Frontal cortex (tissue), 4 donors: ENCODE data around the gene CZIB. TPM values are rescaled to one million over a fixed set of nuclear protein-coding genes. Genes with fewer than 3 reads are reported as not detected.
A peak's percentile ranks its signal among the peaks of the same experiment; 100 is the strongest.

Experiments used
- DNase-seq, 2 donors: peaks; one replicate each; pipeline ENCODE4 v3.0.0; 2012; ENCODE audit warnings: low spot score in 2 of 2
- FAIRE-seq: peaks from 2 replicates; lab custom pipeline; 2012; peaks lifted over from hg19 to GRCh38; lab: Jason Lieb, UNC
- total RNA-seq: library from RNA; depleted of rRNA; stranded (reverse); fragments of >200 nt; gene quantifications from one replicate; pipeline ENCODE4 v1.2.3, GENCODE V29; 2014
- donor health status: control.
- donor health status: control.
- donor health status: control.

CZIB gene
- total RNA-seq: 42.4 TPM

DNA sequence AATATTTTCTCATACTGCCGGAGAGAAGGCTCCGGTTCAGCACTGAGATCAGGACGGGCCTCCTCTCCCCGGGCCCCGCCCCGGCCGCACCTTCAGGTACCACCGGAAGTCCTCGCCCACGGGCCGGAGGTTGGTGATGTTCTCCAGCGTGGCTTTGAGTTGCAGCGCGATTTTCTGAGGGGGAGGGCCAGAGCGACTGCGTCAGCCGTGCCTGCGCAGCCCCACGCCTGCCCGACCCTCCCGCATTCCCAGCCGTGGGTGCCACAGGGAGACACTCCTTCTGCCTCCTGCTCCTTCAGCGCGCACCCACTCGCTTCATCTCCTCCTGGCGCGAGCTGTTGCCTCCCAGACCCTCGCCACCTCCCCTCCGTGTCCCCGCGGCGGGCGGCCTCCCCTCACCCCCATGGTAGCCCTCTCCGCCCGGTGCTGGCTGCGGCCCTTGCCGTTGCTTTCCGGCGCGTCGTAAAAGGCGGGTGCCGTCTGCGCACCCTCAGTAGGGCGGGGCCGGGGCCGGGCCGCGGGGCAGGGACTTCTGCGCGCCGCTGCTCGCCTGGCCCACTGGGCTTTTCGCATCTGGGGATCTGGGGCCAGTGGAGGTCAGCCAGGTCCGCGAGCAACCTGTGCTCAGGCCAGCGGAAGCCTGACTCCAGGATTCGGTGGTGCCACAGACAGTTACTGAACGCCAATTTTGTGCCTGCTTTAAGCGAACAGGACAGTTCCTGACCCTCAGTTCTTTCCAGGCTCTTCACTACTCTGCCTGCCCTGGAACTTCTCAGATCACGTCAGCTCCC is at the start of gene CZIB:
TSS of gene CZIB (minus strand) at position 464 of the 791 bp plus-strand sequence. CDS start at position 405, 59 bp downstream.
- FAIRE-seq: no peak
- DNase-seq: peak; percentile 80 to 86

DNA sequence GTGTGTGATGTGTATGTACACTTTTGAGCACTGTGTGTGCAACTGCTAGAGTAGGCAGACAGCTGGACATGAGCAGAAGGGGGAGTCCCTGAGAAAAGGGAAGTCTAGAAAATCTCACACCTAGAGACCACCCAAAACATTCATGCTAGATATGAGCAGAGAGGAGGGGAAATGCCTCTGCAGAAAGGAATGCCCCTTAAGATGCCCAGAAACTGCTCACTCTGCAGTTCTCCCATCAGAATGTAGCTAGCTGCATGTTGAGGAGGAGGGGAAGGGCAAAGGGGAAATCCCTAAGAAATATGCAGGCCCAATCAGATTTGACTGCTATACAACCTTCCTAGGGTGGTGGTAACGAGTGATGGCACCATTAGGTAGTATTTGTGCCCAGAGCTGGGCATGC is 49.7 kb upstream of the CZIB start:
- FAIRE-seq: no peak
- no peak for DNase-seq

DNA sequence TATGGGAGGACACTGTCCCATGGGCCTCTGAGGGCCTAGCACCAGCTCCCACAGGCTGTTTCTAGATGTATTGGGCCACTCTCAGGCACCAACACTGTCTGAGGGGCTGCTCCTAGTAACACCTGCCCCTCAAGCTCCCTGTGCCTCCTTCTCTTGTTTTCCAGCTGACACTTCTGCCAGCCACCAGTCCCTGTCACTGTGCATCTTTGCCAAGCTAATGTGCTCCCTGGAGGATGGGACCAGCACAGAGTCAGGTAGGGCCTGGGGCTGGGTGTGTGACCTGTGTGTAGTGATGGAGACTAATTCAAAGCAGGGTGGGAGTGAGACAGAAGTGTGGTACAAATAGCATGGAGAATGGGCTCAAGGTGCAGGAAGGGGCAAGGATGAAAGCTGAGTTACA is 47.3 kb upstream of the CZIB start:
- FAIRE-seq (no peak), DNase-seq (no peak)

DNA sequence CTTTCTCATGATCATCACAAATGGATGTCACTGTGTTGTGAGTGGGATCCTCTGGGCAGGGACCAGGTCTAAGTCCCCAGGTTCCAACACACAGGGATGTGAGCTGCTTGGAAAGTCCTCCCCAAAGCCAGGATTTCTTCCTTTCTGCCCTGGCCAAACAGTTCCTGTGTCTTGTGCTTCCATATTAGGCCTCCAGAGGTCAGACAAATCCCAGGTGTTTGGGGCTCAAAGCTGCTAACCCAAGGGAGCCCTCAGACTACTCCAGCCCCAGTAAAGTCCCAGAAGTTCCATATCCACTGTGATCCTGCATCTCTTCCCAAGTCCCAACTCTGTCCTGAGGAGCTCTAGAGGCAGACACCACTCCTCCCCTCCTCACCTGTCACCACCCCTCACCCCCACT is 45.6 kb upstream of the CZIB start:
- DNase-seq: no peak
- no peak for FAIRE-seq

DNA sequence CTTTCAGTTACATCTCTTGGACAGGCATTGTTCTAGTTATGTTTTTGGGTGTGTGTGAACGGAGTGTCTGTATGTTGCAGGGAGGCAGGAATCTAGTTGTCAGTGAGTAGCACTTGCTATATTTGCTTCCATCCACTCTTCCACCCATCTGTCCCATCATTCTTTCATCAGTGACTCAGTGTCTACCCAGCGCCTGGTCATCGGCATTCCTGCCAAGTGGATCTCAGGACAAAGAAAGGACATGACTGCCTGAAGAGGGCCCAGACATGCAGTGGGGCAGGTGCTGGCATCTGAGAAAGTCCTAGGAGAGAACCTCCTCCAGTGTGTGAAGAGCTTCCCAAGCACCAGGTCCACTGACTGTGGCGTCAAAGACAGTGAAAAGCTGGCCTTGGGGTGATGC is 45.1 kb upstream of the CZIB start:
- FAIRE-seq: no peak
- no peak for DNase-seq

DNA sequence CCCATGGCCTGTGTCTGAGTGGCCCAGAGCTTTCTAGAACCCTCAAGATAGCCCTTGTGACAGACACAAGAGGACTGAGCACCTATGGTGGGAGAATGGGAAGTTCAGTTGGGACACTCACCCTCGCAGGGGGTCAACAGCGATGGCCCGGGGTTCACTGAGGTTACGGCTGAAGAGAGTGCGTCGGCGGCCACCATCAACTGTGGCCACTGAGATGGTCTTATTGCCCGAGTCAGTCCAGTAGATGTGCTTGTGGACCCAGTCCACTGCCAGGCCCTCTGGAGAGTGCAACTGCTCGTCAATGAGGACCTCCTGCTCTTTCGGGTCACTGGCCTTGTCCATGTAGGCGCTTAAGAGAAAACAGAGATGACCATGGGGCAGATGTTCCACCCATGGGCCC is 43.6 kb upstream of the CZIB start:
- DNase-seq: no peak
- no peak for FAIRE-seq

DNA sequence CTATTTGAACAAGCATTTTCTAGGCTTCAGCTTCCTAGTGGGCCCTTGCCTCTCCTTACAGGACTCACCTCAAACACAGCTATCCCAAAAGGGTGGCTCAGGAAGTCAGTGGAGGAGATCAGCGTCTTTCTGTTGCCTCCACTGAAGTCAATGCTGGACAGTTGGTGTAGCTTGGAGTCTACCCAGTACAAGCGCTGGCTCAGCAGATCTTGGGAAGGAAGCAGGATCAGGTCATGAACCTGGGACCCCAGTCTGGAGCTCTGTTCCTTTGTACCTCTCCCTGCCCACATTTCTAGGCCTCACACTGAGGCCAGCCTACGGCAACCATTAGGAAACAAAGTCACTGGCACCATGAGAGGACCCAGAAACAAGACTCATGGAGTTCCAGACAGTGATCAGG is 41.6 kb upstream of the CZIB start:
- DNase-seq: no peak
- no peak for FAIRE-seq

DNA sequence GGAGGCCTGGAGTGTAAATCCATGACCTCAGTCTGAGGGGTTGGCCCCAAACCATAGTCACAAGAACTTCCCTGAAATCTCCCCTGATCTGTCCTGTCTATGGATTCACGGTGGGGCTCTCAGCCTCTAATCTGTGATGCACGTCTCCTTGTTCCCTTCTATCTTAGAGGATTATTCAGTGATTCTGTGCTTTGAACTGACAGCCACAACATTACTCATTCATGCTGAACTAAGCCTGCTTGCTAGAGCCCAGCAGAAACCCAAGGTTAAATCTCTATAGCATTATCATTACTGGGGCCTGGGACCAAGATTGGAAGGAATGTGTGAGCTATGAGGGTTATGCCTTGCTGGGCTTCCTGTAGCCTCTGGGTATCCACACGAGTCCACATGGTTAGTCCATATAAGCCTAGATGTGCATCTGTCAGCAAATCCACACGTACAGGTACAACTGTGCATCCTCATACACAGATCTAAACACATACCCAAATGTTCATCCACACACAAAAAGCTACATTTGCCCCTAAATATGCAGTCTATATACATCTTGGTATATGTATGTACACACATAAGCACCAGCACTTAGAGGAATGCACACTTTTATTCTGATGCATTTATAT is 40.3 kb upstream of the CZIB start:
- no peak for DNase-seq
- FAIRE-seq: no peak

DNA sequence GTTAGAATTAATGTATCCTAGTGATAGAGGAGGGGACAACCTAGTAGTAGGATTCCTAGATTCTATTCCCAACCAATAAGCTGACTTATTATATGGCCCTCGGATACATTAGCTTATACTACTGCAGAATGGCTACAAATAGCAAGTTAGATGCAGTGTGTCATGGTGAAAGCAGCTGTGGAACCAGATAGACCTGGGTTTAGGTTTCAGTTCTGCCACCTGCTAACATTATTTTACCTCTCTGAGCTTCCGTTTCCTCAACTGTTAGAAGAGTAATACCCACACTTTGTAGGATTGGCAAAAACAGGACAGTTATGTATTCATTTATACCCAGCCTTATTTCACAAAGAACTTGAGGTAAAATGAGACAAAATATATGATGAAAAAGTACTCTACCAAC is 39.5 kb upstream of the CZIB start:
- DNase-seq (no peak), FAIRE-seq (no peak)

DNA sequence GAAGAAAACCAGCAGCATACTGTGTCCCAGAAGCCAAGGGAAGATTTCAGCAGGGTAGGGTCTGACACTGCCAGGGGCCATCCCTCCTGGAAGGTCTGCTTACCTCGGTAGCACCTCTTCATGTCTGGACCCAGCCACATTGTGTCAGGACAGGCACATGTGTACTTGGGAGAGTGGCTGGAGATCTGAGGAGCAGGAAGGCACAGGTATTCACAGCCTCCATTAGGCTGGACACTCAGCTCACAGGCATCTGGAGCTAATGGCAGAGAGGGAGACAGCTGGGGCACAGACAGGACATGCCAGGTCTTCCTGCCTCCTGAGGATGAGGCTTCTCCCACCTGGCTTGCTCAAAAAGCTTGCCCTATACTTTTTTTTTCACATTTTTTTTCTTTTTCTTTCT is 37.8 kb upstream of the CZIB start:
- DNase-seq (no peak), FAIRE-seq (no peak)

DNA sequence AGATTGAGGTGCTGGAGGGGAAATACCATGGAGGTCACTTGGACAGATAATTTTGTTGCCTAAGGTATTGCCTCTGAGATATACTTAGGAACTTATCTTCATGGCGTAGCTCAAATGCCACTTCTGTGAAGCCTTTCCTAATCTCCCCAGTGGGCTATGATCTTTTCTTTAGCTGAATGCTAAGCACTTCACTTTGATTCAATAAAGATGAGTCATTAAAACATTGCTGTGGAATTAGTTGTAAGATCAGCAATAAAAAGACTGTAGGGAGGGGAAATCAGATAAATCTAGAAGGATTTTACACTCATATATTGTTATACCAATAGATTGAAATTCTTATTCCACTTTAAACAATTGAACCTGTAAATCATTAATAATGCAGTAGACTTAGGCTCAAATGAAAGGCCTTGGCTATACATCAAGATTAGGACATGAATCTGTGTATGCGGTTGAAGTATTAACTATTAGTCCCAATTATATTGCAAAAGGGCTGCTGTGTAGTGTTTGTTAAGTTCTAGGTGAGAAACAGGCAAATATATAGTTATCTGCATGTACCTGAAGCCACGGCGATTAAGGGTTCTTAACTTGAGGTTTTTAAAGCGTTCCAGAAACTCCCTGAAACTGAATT is 37.1 kb upstream of the CZIB start:
- FAIRE-seq: no peak
- no peak for DNase-seq

DNA sequence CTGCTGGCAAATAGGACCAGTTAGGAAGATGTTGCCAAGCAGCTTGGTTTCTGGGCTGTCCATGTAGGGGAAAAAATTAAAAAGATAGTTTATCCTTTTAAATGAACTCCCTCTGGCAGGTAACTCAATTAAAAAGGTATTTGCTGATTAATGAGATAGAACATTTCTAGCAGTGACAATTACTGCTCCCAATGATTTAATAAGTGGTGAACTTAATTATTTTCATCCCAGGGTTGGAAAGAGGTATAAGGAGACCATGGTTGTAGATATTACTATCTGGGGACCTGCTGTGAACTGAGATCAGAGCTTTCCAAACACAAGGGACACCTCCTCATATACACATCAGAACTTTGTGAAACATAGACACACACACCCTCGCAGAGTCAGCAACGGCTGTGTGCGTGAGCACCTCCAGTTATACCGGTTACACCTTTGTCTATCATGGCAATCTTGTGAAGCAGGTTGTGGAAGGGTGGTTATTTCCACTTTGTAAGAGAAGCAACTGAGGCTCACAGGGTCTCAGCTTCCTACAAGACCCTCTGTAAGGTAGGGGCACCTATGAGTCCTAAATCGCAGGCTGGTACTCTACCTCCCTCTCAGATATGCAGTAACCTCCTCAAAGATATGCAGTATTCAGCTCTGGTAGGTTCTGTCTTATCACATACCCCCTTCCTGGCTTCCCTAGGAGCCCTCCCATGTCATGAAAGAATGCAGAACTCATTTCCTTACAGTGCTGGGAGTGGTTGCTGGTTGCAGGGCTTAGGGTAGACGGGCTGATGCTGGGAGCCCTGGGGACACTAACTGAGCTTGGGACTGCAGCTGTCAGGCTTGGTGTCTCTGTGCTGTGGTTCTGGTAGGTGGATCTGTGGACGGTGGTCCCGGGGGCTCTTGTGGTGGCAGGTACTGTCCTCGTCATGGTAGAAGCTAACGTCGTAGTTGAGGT is 36.3 kb upstream of the CZIB start:
- FAIRE-seq: no peak
- no peak for DNase-seq

DNA sequence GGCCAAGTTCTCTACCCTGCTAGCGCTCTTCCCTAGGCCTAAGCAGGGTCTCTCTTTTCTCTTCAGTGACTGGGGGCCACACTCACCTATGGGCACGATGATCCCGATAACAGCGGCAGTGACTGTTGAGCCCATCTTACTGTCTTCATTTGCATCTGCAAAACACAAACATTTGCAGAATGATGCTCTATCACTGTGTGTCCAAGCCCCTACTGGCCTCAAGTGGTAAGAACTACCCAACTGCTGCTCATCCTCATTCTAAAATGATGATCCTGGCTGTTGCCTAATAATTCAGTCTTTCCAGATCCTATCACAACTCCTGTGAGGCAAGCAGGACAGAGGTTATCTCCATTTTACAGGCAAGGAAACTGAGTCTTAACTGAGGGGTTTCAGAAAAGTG is 34.6 kb upstream of the CZIB start:
- FAIRE-seq (no peak), DNase-seq (no peak)

DNA sequence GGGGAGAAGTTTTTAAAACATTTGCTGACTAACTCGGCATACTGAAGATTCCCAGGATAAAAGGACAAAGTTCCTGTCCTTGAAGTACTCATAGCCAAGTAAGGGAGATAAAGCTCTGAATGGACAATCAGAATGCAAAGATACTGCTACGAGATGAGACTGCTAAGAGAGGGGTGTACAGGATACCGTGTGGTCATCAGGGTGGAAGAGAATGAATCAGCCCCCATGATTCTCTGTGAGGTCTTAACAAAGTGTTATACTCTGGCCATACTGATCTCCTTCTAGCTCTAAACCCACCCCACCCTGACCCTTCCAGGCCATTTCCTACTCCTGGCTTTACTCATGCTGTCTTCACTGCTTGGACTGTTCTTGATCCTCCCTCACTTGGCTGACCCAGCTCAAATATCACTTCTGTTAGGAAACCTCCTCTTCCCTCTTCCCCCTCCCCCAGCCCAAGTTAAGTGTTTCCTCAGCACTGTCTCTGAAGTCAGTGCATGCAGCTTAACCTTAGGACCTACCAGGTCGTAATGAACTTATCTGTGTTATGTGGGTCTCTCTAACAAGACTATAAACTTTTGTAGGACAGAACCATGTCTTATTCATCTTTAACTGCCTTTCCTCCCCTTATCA is 33.7 kb upstream of the CZIB start:
- FAIRE-seq (no peak), DNase-seq (no peak)

DNA sequence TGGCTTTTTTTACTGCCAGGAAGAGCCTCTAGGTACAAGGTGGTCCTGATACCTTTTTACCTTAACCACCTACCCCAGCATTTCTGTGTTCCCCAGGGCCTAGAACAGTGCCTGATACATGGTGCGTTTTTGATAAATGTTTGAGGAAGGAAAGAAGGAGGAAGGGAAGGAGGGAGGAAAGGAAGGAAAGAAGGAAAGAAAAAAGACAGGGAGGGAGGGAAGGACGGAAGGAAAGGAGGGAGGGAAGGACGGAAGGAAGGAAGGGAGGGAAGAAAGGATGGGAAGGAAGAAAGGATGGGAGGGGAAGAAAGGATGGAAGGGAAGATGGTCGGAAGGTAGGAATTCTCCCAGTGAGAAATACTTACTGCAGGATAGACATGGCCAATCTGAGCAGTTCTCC is 29.9 kb upstream of the CZIB start:
- no peak for DNase-seq
- no peak for FAIRE-seq

DNA sequence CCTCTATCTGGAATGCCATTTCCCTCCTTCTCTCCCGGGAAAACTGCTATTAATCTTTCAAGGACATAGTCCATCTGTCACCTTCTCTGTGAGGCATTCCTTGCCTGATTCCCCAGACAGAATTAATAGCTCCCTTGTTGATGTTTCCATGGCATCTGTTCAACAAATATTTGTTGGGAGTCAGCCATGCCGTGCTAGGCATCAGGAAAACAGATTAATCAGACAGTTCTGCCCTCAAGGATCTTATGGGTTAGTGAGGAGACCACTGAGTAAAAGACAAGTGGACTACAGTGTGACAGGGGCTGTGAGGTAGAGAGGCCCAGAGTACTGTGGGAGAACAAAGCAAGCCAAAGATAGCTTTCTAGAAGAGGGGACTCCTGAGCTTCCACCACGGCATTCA is 29.3 kb upstream of the CZIB start:
- FAIRE-seq (no peak), DNase-seq (no peak)

DNA sequence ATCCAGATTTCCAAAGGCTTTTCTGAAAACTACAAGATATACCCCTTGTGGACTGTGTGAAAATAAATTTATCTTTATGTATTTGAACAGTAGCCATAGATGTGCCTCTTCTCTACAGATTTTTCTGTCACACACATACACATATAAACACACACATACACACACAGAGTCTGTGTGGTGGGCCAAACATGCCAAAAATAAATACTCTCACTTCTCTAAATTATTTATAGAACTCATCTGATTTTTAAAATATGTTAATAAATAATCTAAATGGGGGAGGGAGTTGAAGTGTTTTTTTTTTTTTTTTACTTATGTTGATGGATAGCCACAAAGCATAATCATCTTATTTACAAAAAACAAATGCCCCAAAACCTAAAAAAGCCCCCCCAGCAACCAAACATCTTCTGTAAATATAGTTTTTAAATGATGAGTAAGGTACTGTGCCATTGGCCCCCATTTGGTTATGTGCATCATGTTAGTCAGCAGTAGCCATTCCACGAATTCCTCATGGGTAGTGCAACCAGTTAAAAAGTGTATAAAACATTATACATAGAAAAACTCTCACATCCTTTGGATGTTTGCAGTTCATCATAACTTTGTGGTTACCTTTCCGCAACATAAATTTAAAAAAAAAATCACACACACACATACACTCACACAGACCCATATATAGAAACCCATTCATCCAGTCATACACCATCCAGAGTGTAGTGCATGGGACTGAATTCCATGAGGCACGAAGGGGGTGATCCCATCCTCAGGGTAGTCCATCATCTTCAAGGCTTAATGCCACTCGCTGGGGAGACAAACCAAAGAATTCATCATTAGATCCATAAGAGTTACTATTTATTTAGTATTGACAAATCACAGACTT is 26.1 kb upstream of the CZIB start:
- FAIRE-seq (no peak), DNase-seq (no peak)

DNA sequence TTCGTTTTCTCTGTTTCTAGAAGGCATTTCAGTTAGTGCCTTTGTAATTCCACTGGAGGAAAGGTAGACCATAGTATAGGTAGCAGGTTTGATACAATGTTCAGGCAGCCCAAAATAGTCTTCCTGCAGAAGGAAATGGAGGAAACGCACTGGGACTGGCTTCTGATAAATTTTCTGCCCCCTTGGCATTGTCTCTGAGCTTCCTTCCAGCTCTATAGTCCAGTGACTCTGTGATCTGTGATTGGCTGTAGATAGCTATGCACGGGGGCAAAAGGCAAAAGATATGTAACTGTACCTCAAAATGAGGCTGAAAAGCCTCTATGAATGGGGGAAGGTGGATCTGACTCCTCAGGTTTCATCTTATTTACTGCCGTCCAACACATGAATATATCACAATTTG is 23.7 kb upstream of the CZIB start:
- DNase-seq: no peak

DNA sequence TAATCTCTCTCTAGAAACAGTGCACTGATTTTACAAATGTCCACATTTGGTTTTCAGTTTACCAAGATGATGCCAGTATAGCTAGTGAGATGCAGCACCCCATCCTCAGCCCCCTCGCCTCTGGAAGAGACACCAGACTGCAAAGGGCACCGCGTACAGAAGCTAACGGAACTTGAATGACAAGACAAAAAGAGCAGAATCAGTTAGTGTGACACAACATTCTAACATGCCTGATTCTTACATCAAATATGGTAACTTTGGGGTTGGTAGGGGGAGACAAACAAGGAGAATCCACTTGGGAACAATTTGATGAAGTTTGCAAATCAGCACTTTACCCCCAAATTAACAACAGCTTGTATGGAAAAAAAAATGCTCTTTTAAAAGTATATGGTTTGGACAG is 21.9 kb upstream of the CZIB start:
- no peak for FAIRE-seq
- no peak for DNase-seq

More for the DNA sequence above, 23.7 kb upstream of the CZIB start:
- no peak for FAIRE-seq
